HuH-7.5 (cell line): ENCODE measurements around the gene SNRPA.

Experiments
- DNase-seq: peaks from one replicate; pipeline ENCODE4 v3.0.0; 2011; ENCODE audit warnings: low spot score

SNRPA gene

DNA sequence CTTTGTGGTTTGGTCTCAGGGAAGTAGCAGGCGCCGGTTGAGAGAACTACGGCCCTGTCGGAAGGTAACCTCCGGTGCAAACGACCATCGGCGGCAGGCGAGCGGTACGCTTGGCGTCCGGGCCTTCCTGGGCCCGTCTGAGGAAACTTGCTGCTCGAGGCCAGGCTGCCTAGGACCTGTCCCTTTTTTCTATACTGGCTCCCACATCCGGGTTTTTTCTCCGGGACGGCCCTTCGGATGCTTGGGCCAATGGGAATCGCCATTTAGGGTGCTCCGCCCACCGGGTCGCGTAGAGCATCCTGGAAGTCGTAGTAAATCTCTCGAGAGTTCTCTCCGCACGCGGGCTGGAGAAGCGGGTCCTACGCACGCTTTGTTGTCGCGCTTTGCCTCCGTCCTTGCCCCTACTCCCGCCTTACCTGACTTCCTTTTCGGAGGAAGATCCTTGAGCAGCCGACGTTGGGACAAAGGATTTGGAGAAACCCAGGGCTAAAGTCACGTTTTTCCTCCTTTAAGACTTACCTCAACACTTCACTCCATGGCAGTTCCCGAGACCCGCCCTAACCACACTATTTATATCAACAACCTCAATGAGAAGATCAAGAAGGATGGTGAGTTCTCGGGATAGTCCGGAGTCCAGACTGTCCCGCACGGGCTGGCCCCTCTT lies at the start of gene SNRPA:
TSS of gene SNRPA (plus strand) at position 330 of the 664 bp plus-strand sequence. CDS start at position 536, 206 bp downstream.
- peak; percentile 92 for DNase-seq

DNA sequence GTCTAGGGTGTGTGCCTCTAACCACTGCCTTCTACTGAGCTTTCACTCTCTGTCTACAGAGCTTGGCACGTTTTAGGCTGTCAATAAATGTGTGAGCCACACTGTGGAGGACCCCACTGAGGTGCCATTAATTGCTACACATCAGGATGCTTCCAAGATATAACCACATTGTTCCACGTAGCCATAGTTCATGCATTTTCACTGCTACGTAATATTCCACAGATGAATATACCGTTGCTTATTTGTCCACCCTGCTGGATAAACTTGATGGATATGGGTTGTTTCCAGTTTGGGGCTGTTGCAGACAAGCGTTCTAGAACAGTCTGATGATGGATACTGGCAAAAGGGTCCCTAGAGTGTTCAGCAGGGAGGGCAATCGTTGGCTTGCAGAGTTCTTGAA lies 49.2 kb upstream of the SNRPA start:
- no peak for DNase-seq

DNA sequence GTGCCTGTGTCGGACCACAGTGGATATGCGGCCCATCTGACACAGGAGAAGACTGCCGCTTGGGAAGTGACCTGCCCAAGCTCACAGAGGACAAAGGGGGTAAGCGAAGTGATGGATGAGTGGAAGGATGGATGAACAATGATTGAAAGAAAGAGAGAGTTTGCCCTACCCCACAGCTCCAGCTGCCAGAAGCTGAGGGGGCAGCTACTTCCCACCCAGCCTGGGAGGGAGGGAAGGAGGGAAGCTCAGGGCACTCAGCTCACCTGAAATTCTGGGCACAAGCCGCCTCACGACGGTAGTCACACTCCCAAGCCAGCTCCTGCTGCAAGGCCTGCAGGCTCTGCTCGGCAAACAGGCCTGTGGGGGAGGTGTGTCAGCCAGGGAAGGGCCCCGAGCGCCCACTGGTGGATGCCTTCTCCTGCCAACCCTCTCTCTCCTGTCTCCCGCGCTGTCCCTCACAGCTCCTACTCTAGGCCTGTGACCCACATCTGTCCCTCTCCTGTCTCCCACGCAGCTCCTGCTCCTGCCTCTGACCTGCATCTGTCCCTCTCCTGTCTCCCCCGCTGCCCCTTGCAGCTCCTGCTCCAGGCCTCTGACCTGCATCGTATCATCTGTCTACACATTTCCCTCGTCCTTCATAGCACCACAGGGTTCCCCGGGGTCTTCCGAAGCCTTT lies 48.5 kb upstream of the SNRPA start:
- peak; percentile 76 for DNase-seq

DNA sequence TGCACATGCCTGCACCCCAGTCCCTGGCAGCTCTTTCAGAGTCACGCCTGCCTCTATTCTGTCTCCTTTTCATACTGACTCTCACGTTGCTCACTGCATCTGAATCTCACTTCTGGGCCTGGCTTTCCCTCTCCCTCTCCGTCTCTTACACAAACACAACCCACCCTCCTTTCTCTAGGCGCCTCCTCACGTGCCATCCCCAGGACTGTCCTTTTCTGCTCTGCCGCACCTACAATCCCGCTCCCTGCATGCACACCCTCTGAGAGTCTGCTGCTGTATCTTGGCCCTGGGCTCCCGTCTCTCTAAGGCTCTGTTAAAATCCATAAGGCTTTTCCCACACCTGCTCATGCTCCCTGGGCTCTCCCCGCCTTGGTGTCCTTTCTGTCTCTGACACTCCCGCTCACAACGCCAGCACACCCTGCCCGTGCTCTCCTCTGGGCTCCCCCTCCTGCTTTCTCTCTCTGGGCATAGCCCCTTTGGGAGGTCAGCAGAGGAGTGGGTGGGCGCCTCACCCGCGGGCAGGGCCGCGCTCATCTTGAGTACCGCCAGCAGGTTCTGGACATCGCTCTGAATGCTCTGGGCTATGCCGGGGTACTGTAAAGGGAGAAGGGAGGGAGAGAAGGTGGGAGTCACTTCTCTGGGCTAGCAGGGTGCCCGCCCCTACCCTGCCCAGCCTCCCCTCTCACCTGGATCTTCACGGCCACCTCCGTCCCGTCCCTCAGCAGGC lies 47.8 kb upstream of the SNRPA start:
- no peak for DNase-seq

DNA sequence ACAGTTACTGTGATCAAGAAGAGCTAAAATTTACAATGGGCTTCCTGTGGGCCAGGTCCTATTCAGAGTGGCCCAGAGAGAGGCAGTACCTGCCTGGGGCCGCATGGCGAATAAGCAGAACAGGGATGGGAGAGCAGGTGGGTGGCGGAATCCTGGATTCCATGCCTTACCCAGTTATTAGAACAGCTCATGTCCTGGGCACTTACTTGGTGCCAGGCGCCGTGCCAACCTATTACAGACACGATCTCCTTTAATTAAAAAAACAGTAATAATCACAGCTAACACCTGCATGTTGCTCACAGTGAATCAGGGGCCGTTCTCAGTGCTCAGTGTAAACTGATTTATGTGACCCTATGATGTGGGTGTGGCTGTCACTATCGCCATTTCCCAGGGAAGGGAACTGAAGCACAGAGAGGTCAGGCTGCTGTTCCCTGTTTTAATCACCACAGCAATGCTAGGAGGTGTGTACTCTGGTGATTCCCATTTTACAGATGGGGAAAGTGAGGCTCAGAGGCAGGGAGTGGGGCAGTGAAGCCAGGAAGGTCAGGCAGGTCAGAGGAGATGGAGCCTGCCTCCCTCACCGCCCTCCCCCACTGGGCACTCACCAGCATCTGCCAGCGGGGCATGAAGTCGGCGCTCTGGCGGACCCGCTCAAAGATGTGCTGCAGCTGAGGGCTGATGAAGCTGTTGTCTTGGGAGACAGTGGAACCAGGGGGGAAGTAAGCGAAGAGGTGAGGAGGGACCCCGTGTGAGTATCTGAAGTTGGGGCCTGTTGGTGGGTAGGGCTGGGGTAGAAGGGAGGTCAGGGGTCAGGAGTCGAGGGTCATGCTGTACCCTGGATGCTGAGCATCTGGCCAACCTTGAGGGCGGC lies 46.3 kb upstream of the SNRPA start:
- no peak for DNase-seq

DNA sequence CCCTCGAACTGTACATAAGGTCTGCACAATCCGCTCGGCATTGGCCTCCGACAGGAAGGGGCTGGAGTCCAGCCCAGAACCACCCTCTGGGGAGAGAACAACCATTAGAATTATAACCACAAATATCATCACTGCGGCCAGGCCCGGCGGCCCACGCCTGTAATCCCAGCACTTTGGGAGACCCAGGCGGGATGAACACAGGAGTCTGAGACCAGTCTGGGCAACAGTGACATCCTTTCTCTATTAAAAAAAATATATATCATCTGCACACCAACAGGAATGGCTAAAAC lies 45.7 kb upstream of the SNRPA start:
- DNase-seq, result no peak

DNA sequence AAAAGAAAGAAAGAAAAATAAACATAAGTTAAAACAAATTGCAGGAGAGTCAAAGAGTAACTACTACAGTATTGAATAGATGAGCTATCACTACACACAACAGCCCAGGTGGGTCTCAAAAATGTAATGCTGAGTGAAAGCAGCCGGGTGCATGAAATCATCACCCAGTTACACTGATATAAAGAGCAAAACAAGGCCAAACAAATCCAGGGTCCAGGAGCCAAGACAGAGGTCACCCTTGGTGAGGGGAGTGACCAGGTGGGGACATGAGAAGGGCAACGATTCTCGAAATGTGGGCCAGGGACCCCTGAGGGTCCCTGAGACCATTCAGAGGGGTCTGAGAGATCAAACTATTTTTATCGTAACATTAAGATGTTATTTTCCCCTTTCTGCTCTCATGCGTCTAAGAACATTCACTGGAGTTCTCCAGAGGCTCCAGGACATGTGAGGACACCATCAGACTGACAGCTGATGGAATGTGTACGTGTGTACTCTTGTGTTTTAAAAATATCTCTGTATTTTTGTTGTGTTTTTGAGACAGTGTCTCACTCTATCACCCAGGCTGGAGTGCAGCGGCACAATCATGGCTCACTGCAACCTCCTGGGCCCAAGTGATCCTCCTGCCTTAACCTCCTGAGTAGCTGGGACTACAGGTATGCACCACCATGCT lies 44.9 kb upstream of the SNRPA start:
- no peak for DNase-seq

DNA sequence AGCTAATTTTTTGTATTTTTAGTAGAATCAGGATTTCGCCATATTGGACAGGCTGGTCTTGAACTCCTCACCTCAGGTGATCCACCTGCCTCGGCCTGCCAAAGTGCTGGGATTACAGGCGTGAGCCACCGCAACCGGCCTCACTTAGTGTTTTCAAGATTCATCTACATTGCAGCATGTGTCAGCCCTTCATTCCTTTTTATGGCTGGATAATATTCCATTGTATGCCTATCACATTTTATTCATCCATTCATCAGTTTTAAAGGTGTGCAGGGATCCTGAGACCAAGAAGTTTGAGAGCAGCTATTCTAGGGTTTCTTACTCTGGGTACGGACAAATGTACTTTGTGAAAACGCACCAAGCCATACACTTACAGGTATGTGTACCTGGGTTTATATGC lies 43.4 kb upstream of the SNRPA start:
- DNase-seq, result no peak

DNA sequence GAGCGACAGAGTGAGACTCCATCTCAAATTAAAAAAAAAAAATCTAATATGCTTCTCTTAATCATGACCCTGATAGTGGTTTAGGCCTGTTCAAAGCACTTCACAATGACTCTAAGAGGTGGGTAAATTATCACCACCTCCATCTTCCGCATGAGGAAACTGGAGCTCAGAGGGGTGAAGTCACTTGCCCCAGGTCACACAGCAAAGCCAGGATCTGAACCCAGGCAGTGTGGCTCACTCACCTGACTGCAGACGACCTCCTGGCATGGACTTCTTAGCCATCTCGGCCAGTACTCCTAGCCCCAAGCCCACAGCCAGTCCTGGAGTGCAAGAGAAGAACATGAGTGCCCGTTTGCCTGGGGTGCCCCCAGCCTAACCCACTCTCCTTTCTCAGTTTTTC lies 41.2 kb upstream of the SNRPA start:
- DNase-seq, result no peak

DNA sequence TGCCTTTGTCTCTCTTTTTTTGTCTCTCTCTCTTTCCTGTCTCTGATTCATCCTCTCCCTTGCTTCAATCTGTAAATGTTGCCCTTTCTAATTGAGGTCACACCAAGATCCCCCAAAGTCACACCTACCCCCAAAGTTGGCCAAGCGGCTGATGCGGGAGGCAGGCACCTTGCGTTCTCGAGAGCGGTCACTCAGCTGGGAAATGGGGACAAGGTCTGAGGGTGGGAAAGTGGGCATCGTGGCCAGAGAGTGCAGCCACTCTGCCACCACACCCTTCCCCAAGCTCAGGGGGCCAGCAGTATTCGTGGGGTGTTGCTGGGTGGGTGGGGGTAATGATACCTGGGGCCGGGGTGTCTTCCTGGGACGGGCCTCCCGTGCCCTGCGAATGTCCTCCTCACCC lies 37.1 kb upstream of the SNRPA start:
- no peak for DNase-seq

DNA sequence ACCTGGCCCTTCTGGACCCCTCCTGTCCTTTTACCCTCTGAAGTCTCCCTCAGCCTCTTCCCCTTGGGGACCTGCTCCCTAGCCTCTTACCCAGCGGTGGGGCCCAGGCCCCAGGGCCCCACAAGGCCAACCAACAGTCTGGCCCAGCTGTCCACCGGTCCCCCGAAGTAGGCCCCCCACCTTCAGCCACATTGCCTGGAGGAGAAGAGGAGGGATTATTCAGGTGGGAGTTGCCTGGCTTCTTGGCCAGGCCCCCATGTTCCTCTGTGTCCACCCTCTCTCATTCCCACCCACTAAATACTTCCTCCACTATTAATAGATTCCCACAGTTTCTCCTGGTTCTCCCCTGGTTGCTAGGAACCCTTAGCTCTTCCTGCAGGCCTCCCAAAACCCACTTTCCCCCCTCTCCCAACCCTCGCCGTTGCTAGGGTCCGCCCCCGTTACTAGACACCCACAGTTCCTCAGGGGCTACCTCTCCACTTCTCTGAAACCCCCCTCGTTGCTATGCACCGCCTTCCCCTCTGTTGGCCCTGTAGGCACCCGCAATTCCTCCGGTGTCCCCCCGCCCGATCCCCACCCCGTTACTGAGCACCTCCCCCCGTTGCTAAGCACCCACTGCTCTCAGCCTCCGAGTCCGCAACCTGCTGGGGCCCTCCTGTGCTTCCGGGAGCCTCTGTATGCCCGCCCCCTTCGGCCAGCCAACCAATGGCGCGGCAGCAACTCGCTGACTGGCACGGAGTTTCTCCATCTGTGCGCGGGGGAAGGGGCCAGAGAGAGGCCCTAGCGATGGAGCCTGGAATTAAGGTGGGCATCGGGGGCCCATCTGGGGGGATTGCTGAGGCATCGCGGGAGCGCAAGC lies 36.3 kb upstream of the SNRPA start:
- peak; percentile 96 for DNase-seq

DNA sequence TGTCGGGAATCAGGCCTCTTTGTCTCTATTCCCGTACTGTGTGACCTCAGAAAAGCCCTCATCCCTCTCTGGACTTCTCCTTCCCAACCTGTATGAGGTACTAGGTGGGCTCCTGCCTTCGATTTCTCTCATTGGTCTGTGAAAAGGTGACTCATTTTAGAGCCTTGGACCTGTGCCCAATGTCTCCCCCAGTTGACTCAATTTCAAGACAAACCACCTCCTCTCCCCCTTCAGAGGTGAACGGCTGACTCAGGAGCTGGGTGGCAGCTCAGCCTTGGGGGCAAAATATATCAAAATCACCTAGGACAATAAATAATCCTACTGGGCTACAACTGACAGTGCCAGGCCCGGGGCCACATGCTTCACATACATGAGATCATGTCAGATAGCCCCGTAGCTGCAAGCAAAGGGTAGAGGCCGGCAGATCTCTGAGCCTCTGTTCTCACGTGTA lies 34.9 kb upstream of the SNRPA start:
- DNase-seq, result no peak

DNA sequence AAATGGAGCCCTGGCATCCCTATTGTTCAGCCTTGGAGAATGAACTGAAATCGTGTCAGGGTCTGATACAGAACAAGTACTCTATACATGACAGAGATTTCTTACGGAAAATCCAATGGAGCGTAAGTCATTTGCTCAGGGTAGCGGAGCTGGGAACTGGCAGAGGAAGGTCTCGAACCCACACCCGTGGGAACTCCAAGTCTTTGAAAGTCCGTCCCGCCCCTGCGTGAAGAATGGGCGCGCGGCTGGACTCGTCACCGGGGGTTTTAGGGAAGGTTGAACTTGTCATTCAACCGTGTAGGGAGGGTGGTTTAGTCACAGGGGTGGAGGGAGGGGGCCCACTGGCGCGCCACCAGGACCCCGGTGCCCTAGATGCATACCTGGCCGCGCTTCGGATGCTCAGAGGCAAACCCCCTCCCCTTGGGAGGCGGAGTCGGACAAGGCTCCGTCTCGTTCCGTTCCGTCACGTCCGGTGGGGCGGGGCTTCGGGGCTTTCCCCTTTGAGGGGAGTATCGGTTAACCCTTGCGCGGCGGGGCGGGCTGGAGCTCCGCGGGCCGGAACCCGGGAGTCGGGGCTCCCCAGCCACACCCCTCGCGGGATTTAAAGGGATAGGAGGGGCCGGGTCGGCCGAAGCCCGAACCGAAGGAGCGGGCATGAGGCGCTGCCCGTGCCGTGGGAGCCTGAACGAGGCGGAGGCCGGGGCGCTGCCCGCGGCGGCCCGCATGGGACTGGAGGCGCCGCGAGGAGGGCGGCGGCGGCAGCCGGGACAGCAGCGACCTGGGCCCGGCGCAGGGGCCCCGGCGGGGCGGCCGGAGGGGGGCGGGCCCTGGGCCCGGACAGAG lies 34.3 kb upstream of the SNRPA start, which contains the start of the genes COQ8B and ITPKC:
TSS of gene COQ8B (minus strand) at position 405 of the 843 bp plus-strand sequence. CDS start 2,254 bp downstream, outside the sequence.
TSS of gene ITPKC (plus strand) at position 631 of the 843 bp plus-strand sequence. CDS start at position 655, 24 bp downstream.
- DNase-seq, result peak; percentile 92

DNA sequence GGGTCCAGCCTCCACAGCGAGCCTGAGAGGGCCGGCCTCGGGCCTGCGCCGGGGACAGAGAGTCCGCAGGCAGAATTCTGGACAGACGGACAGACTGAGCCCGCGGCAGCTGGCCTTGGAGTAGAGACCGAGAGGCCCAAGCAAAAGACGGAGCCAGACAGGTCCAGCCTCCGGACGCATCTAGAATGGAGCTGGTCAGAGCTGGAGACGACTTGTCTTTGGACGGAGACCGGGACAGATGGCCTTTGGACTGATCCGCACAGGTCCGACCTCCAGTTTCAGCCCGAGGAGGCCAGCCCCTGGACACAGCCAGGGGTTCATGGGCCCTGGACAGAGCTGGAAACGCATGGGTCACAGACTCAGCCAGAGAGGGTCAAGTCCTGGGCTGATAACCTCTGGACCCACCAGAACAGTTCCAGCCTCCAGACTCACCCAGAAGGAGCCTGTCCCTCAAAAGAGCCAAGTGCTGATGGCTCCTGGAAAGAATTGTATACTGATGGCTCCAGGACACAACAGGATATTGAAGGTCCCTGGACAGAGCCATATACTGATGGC lies 33.6 kb upstream of the SNRPA start:
- no peak for DNase-seq

DNA sequence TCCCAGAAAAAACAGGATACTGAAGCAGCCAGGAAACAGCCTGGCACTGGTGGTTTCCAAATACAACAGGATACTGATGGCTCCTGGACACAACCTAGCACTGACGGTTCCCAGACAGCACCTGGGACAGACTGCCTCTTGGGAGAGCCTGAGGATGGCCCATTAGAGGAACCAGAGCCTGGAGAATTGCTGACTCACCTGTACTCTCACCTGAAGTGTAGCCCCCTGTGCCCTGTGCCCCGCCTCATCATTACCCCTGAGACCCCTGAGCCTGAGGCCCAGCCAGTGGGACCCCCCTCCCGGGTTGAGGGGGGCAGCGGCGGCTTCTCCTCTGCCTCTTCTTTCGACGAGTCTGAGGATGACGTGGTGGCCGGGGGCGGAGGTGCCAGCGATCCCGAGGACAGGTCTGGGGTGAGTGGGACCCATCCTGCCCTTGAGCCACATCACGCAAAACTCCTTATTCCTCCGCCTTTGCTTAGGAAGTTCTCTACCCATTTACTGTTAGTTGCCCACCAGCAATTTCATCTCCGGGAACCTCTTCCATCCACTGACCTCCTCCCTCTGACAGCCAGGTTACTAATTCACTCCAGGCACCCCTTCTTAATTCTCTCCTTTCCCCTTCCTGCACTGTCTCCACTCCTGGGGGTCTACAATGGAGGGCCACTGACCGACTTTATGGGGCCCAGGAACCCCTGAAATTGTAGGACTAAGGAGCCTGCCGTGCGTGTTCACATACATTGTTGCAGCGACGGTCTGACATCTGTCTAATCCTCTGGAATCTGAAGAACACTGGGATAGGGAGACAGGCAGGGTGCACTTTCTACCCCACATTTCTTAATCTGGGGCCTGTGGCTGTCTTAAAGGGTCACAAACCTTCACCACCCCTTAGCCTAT lies 32.9 kb upstream of the SNRPA start:
- DNase-seq, result no peak

DNA sequence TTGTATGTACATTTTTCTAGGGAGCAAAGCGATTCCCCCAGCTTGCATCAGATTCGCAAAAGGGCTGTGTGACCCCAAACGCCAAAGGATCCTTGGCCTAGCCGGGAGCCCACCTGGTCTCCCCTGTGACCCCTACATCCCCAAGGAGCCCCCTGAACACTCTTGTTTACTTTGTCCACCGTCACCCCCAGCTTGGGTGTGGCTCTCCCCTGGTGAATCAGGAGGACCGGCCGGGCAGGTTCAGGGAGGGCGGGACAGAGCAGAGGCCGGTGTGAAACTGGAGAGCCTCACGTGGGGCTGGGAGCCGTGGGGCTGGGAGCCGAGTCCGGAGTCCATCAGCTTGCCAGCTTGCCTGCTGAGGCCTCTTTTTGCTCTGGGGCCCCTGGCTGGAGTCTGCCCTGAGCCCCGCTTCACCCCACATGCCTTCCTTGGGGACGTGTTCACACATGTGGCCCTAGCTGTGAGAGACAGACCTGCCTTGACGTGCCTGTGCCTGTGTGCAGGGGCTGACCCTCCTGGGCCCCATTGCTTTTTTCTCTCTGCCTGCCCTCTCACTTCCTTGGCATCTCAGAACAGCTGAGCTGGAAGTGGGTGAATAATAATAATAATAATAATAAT lies 32.1 kb upstream of the SNRPA start:
- DNase-seq, result peak; percentile 89

DNA sequence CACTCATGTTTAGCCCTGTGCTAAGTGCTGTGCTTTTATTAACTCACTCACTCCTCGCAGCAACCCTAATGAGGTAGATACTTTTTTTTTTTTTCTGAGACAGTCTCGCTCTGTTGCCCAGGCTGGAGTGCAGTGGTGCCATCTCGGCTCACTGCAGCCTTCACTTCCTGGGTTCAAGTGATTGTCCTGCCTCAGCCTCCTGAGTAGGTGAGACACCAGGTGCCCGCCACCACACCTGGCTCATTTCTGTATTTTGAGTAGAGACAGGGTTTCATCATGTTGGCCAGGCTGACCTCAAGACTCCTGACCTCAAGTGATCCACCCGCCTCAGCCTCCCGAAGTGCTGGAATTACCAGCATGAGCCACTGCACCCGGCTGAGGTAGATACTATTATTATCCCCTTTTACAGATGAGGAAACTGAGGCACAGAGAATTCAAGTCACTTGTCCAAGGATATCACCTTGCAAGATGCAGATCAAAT lies 31.5 kb upstream of the SNRPA start:
- DNase-seq, result no peak

DNA sequence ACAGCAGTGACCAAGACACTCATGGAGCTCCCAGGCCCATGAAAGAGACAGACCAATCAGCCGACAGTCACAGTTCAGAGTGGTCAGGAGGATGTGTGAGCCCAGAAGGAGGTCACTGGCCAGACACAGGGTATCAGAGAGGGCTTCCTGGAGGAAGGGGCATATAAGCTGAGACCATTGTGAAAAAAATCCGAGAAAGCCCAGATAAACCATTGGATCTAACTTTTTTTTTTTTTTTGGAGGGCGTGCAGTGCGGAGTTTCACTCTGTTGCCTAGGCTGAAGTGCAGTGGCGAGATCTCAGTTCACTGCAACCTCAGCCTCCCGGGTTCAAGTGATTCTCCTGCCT lies 29.9 kb upstream of the SNRPA start:
- DNase-seq, result no peak
